A549 (cell line): ENCODE measurements around the gene ITGA7. TPM values are rescaled to one million over a fixed set of nuclear protein-coding genes. Genes with fewer than 3 reads are reported as not detected.

Source experiments
- ATAC-seq, 2 experiments: fragments of 200-7000 bp in 1 of 2; fragments of >200 bp in 1 of 2; cut with Nextera tagmentation in 1 of 2; cut with Tn5 transposase in 1 of 2; 3 replicates each; pipeline versions ENCODE4 v1.8.0 to v1.9.1; 2018 to 2020; ENCODE audit warnings: mild to moderate bottlenecking in 1 of 2, moderate library complexity in 1 of 2
- CTCF ChIA-PET: fragments of 300-600 bp; sonication (Branson Sonifier 250); formaldehyde crosslinking; extraction: SDS; loops from one replicate; lab custom pipeline; 2021; ENCODE audit warnings: antibody characterized with exemption, inconsistent platforms; lab: Yijun Ruan, JAX
- POLR2A ChIA-PET: fragments of 350-600 bp; formaldehyde crosslinking; extraction: SDS; loops from one replicate; lab custom pipeline; 2021; ENCODE audit warnings: antibody characterized with exemption, inconsistent platforms; lab: Yijun Ruan, JAX
- DNase-seq, 2 experiments: peaks; one replicate each; pipeline versions ENCODE4 v3.0.0 to v3.0.0-alpha.2; 2011 to 2016; ENCODE audit warnings: low read depth in 1 of 2, low spot score in 1 of 2
- FAIRE-seq: peaks from 2 replicates; lab custom pipeline; 2011; peaks lifted over from hg19 to GRCh38; lab: Jason Lieb, UNC
- H3K27ac ChIP-seq, 2 experiments: fragments of >200 bp; sonication (Bioruptor Twin); formaldehyde crosslinking; 3 replicates each; pipeline ENCODE4 v1.5.1; 2016 to 2017
- H3K4me1 ChIP-seq: fragments of >200 bp; sonication (Bioruptor Twin); formaldehyde crosslinking; 3 replicates; pipeline ENCODE4 v1.6.1; 2016
- H3K4me2 ChIP-seq: fragments of >200 bp; sonication (Bioruptor Twin); formaldehyde crosslinking; 3 replicates; pipeline ENCODE4 v1.6.1; 2016
- H3K4me3 ChIP-seq: fragments of >200 bp; sonication (Bioruptor Twin); formaldehyde crosslinking; 3 replicates; pipeline ENCODE4 v1.5.1; 2016
- H3K9me3 ChIP-seq: fragments of >200 bp; sonication (Bioruptor Twin); formaldehyde crosslinking; 3 replicates; pipeline ENCODE4 v1.6.1; 2016
- ATOH8 ChIP-seq: fragments of 250-450 bp; sonication (Bioruptor Pico); IDR thresholded peaks from 2 replicates; pipeline ENCODE4 v1.5.0; 2020; ENCODE audit warnings: low read depth, mild to moderate bottlenecking, moderate library complexity
- BHLHE40 ChIP-seq: IDR thresholded peaks from 2 replicates; pipeline ENCODE4 v1.6.1; 2012; ENCODE audit warnings: low read depth, low read length, inconsistent platforms
- CBX8 ChIP-seq: fragments of 200-600 bp; sonication (generic); IDR thresholded peaks from 2 replicates; pipeline ENCODE4 v1.6.1; 2016
- CEBPB ChIP-seq, 2 experiments: fragments of >200 bp in 1 of 2; sonication (Bioruptor Twin) in 1 of 2; formaldehyde crosslinking in 1 of 2; IDR thresholded peaks; 2 replicates each; pipeline ENCODE4 v1.6.1; 2012 to 2016
- EHF ChIP-seq: fragments of 250-450 bp; sonication (Bioruptor Pico); IDR thresholded peaks from 2 replicates; pipeline ENCODE4 v1.5.0; 2020; ENCODE audit warnings: mild to moderate bottlenecking
- EHMT2 ChIP-seq: fragments of 200-600 bp; sonication (generic); IDR thresholded peaks from 2 replicates; pipeline ENCODE4 v1.6.1; 2016; ENCODE audit warnings: antibody characterized with exemption, low read depth, mild to moderate bottlenecking, moderate library complexity
- ELK1 ChIP-seq: fragments of 150-350 bp; IDR thresholded peaks from 2 replicates; pipeline ENCODE4 v1.6.1; 2014; ENCODE audit warnings: low read depth, mild to moderate bottlenecking, low read length
- ESRRA ChIP-seq: fragments of 150-350 bp; IDR thresholded peaks from 2 replicates; pipeline ENCODE4 v1.6.1; 2014; ENCODE audit warnings: mild to moderate bottlenecking, low read length, borderline replicate concordance
- FOSB ChIP-seq: fragments of 250-450 bp; sonication (Bioruptor Pico); IDR thresholded peaks from 2 replicates; pipeline ENCODE4 v1.5.0; 2020; ENCODE audit warnings: mild to moderate bottlenecking, moderate library complexity
- HDAC2 ChIP-seq: fragments of 200-600 bp; sonication (generic); IDR thresholded peaks from 2 replicates; pipeline ENCODE4 v1.6.1; 2016
- HEYL ChIP-seq: fragments of 250-450 bp; sonication (Bioruptor Pico); IDR thresholded peaks from 2 replicates; pipeline ENCODE4 v1.8.0; 2021; ENCODE audit warnings: mild to moderate bottlenecking, moderate library complexity
- HMGXB4 ChIP-seq: fragments of 250-450 bp; sonication (Bioruptor Pico); IDR thresholded peaks from 2 replicates; pipeline ENCODE4 v1.5.0; 2021; ENCODE audit warnings: mild to moderate bottlenecking, moderate library complexity, borderline replicate concordance
- HOXB13 ChIP-seq: fragments of 250-450 bp; sonication (Bioruptor Pico); IDR thresholded peaks from 2 replicates; pipeline ENCODE4 v1.5.0; 2020; ENCODE audit warnings: low read depth, mild to moderate bottlenecking, moderate library complexity
- KDM1A ChIP-seq: fragments of 200-600 bp; sonication (generic); IDR thresholded peaks from 2 replicates; pipeline ENCODE4 v1.6.1; 2016; ENCODE audit warnings: low read depth, mild to moderate bottlenecking
- KDM5A ChIP-seq: fragments of 200-600 bp; sonication (generic); IDR thresholded peaks from 2 replicates; pipeline ENCODE4 v1.6.1; 2016; ENCODE audit warnings: antibody characterized with exemption, mild to moderate bottlenecking
- MAFK ChIP-seq: fragments of 450-650 bp; IDR thresholded peaks from 2 replicates; pipeline ENCODE4 v1.6.1; 2014; ENCODE audit not compliant: partially characterized antibody
- MAX ChIP-seq: IDR thresholded peaks from 2 replicates; pipeline ENCODE4 v1.6.1; 2012
- MAZ ChIP-seq: fragments of 150-350 bp; IDR thresholded peaks from 2 replicates; pipeline ENCODE4 v1.6.1; 2014; ENCODE audit warnings: antibody characterized with exemption, low read depth, low read length, borderline replicate concordance
- NFE2L2 ChIP-seq: fragments of 150-350 bp; conservative IDR thresholded peaks from 2 replicates; pipeline ENCODE4 v1.6.1; 2014; ENCODE audit warnings: low read length
- PHF8 ChIP-seq: fragments of 200-600 bp; sonication (generic); IDR thresholded peaks from 2 replicates; pipeline ENCODE4 v1.6.1; 2016; ENCODE audit warnings: low read depth, mild to moderate bottlenecking, antibody characterized with exemption, moderate library complexity, borderline replicate concordance
- POLR2A ChIP-seq: IDR thresholded peaks from 2 replicates; pipeline ENCODE4 v1.6.1; 2012; ENCODE audit warnings: mild to moderate bottlenecking, low read length
- POLR2AphosphoS2 ChIP-seq: conservative IDR thresholded peaks from 2 replicates; pipeline ENCODE4 v1.6.1; 2012; ENCODE audit warnings: low read length, improper control_type of control experiment, inconsistent platforms
- SMC3 ChIP-seq: fragments of >200 bp; sonication (Bioruptor Twin); formaldehyde crosslinking; IDR thresholded peaks from 3 replicates; pipeline ENCODE4 v1.6.1; 2018; ENCODE audit warnings: inconsistent platforms
- ZC3H11A ChIP-seq: fragments of 450-650 bp; IDR thresholded peaks from 2 replicates; pipeline ENCODE4 v1.6.1; 2014; ENCODE audit warnings: antibody characterized with exemption, mild to moderate bottlenecking
- ZFP36 ChIP-seq: fragments of 450-650 bp; IDR thresholded peaks from 2 replicates; pipeline ENCODE4 v1.6.1; 2014; ENCODE audit warnings: borderline replicate concordance; ENCODE audit not compliant: partially characterized antibody
- WGBS: methylation state at CpG from one replicate; pipeline ENCODE4 v1.1.6; 2017; ENCODE audit errors: missing lambda C conversion rate; 5-methylcytosine and 5-hydroxymethylcytosine counted together
- polyA plus RNA-seq, 4 experiments: library from polyadenylated mRNA; depleted of rRNA in 3 of 4; stranded (reverse); fragments of >200 nt; fragmentation: RNase III in 1 of 4; extraction: RNeasy Plus Mini Kit Qiagen cat#74134 plus additional on column Dnase treatment in 1 of 4; gene quantifications; 2 replicates in 3 of 4; 3 replicates in 1 of 4; pipeline ENCODE4 v1.2.3, GENCODE V29; 2011 to 2017

ITGA7 gene
- polyA plus RNA-seq, 2 of the 4 experiments (the other 2 are of a cell fraction) = 1.4 to 1.9 TPM

GRCh38 chr12:55728939-55729818, 21.5 kb upstream of the ITGA7 start, which contains the start of gene CD63 (continued):
- TF ChIP-seq EHF (CRISPR knock-in tag) (no peak), KDM1A (no peak), ZFP36 (no peak), HEYL (CRISPR knock-in tag) (no peak), HOXB13 (CRISPR knock-in tag) (no peak), HDAC2 (no peak), FOSB (CRISPR knock-in tag) (no peak), NFE2L2 (no peak), PHF8 (no peak; the same call in 1 of the 2 replicates), MAFK (no peak), EHMT2 (no peak), MAZ (no peak), CEBPB (IDR thresholded peaks at IDR 0.05) (no peak)

- POLR2A ChIA-PET = interaction anchor here (0.9 to 2.4 kb wide), 7 partner anchors 10 to 246 kb away, joined by 3 to 18 read pairs (median 6); partner anchors contain the start of genes BLOC1S1, ORMDL2, RAB5B and SARNP
- 1% methylated on average over 20 of the region's 61 CpGs for WGBS
- no peak for TF ChIP-seq BHLHE40
- no peak for TF ChIP-seq ESRRA
- peak; percentile 42 for TF ChIP-seq PHF8
- TF ChIP-seq POLR2A = no peak; the same call in 1 of the 2 replicates
- no peak for TF ChIP-seq SMC3
- TF ChIP-seq CBX8 = no peak
- TF ChIP-seq ATOH8 (CRISPR knock-in tag) = no peak
- TF ChIP-seq MAX = peak; percentile 20; the same call in 1 of the 2 replicates
- TF ChIP-seq ZC3H11A = no peak
- TF ChIP-seq ELK1 = no peak
- TF ChIP-seq HMGXB4 (CRISPR knock-in tag) = no peak
- TF ChIP-seq POLR2AphosphoS2 = no peak
- 0 out of 2 replicates have a peak, but pooled peaks have one; percentile 56 for TF ChIP-seq FOSB (CRISPR knock-in tag)
- TF ChIP-seq KDM5A = no peak
- no peak for TF ChIP-seq KDM1A
- TF ChIP-seq EHMT2 = no peak
- H3K27ac ChIP-seq = peak overlapping the region; percentile 97
- H3K4me1 ChIP-seq = peaks cover 40% of the 10 kb centered on the region
- ATAC-seq (peak; percentile 35 to 36), DNase-seq (peak; percentile 39 to 60), FAIRE-seq (no peak)
- peak overlapping the region; percentile 98 for H3K4me2 ChIP-seq
- H3K9me3 ChIP-seq = no peaks in the 10 kb centered on the region
- H3K4me3 ChIP-seq = peak overlapping the region; percentile 76
- CTCF ChIA-PET = interaction anchor here (1.0 to 3.9 kb wide), 6 partner anchors 8 to 212 kb away, joined by 3 to 58 read pairs (median 5); partner anchors contain the start of genes GDF11 and RDH5
Observed at GRCh38 chr12:55728186-55728938, 20.7 kb upstream of the ITGA7 start.
